SK-N-SH (cell line): ENCODE data around the gene JAKMIP1. TPM values are rescaled to one million over a fixed set of nuclear protein-coding genes. Genes with fewer than 3 reads are reported as not detected.

Source experiments
- CTCF ChIA-PET: fragments of 300-600, 350-600 bp; formaldehyde crosslinking; extraction: SDS; loops from one replicate; lab custom pipeline; 2021; lab: Yijun Ruan, JAX
- POLR2A ChIA-PET: fragments of 350-600 bp; sonication (Branson Sonifier 250); formaldehyde crosslinking; extraction: SDS; loops from one replicate; lab custom pipeline; 2020; ENCODE audit warnings: antibody characterized with exemption, inconsistent platforms; lab: Yijun Ruan, JAX
- DNase-seq: peaks from one replicate; pipeline ENCODE4 v3.0.0; 2012
- H2AFZ ChIP-seq: fragments of 200-600 bp; sonication (generic); 2 replicates; pipeline ENCODE4 v1.8.1; 2016; ENCODE audit warnings: antibody characterized with exemption, mild to moderate bottlenecking, low read depth
- H3F3A ChIP-seq: fragments of 200-600 bp; sonication (generic); replicated peaks from 2 replicates; pipeline ENCODE3; 2016; ENCODE audit warnings: antibody characterized with exemption, mild to moderate bottlenecking; ENCODE audit not compliant: insufficient read depth
- H3K27ac ChIP-seq, 2 experiments: fragments of 200-500 bp in 1 of 2; fragments of 200-600 bp in 1 of 2; sonication (Bioruptor generic) in 1 of 2; sonication (generic), shearing (Covaris generic) in 1 of 2; 2 replicates each; pipeline versions ENCODE4 v1.5.1 to v1.6.1; 2014 to 2016; ENCODE audit warnings: low read depth in 2 of 2, inconsistent platforms in 1 of 2, low read length in 1 of 2, mild to moderate bottlenecking in 1 of 2, mixed read lengths in 1 of 2
- H3K27me3 ChIP-seq: fragments of 200-600 bp; sonication (generic), shearing (Covaris generic); 2 replicates; pipeline ENCODE4 v1.6.1; 2016; ENCODE audit warnings: mixed run types; ENCODE audit not compliant: insufficient read depth
- H3K36me3 ChIP-seq, 2 experiments: fragments of 200-500 bp in 1 of 2; fragments of 200-600 bp in 1 of 2; sonication (Bioruptor generic) in 1 of 2; sonication (generic) in 1 of 2; replicated peaks in 1 of 2; 2 replicates each; pipeline versions ENCODE3 to v1.5.1; 2014 to 2016; ENCODE audit warnings: low read length in 1 of 2, mild to moderate bottlenecking in 1 of 2; ENCODE audit not compliant: insufficient read depth in 2 of 2, control insufficient read depth in 1 of 2
- H3K4me1 ChIP-seq, 2 experiments: fragments of 200-500 bp in 1 of 2; fragments of 200-600 bp in 1 of 2; sonication (Bioruptor generic) in 1 of 2; sonication (generic), shearing (Covaris generic) in 1 of 2; 2 replicates each; pipeline versions ENCODE4 v1.5.1 to v1.6.1; 2014 to 2016; ENCODE audit warnings: low read depth in 1 of 2, low read length in 1 of 2, mixed run types in 1 of 2; ENCODE audit not compliant: insufficient read depth in 2 of 2, control insufficient read depth in 1 of 2
- H3K4me2 ChIP-seq: fragments of 200-600 bp; sonication (generic), shearing (Covaris generic); 2 replicates; pipeline ENCODE4 v1.6.1; 2017; ENCODE audit warnings: mixed run types
- H3K4me3 ChIP-seq, 2 experiments: fragments of 200-500 bp in 1 of 2; fragments of 200-600 bp in 1 of 2; sonication (Bioruptor generic) in 1 of 2; sonication (generic), shearing (Covaris generic) in 1 of 2; 2 replicates each; pipeline versions ENCODE4 v1.5.1 to v1.8.1; 2014 to 2016; ENCODE audit warnings: low read depth in 2 of 2, inconsistent platforms in 1 of 2, low read length in 1 of 2, mild to moderate bottlenecking in 1 of 2, mixed read lengths in 1 of 2, moderate library complexity in 1 of 2
- H3K79me2 ChIP-seq: fragments of 200-600 bp; sonication (generic); 2 replicates; pipeline ENCODE4 v1.8.1; 2017; ENCODE audit warnings: mild to moderate bottlenecking; ENCODE audit not compliant: insufficient read depth
- H3K9ac ChIP-seq: fragments of 200-600 bp; sonication (generic); 2 replicates; pipeline ENCODE4 v1.6.1; 2017; ENCODE audit warnings: mixed run types
- H3K9me2 ChIP-seq: fragments of 200-600 bp; sonication (generic); 2 replicates; pipeline ENCODE4 v1.6.1; 2017; ENCODE audit warnings: mixed run types
- H3K9me3 ChIP-seq: fragments of 200-600 bp; sonication (generic); 2 replicates; pipeline ENCODE4 v1.6.1; 2017; ENCODE audit warnings: mixed run types, mild to moderate bottlenecking, moderate library complexity
- H4K20me1 ChIP-seq: fragments of 200-600 bp; sonication (generic); 2 replicates; pipeline ENCODE4 v1.6.1; 2017; ENCODE audit warnings: mild to moderate bottlenecking, mixed run types; ENCODE audit not compliant: insufficient read depth
- EP300 ChIP-seq, 2 experiments: IDR thresholded peaks; 2 replicates each; pipeline versions ENCODE4 v1.4.0 to v1.6.1; 2012; ENCODE audit warnings: borderline replicate concordance in 1 of 2, low read depth in 1 of 2, low read length in 1 of 2
- EZH2phosphoT487 ChIP-seq: fragments of 200-600 bp; sonication (generic); IDR thresholded peaks from 2 replicates; pipeline ENCODE4 v1.6.1; 2017; ENCODE audit warnings: low read depth, mixed run types, mild to moderate bottlenecking, antibody characterized with exemption, moderate library complexity, borderline replicate concordance
- FOSL2 ChIP-seq: IDR thresholded peaks from 2 replicates; pipeline ENCODE4 v1.4.0; 2012; ENCODE audit warnings: low read depth, mild to moderate bottlenecking, moderate library complexity, borderline replicate concordance
- FOXM1 ChIP-seq: IDR thresholded peaks from 2 replicates; pipeline ENCODE4 v1.4.0; 2012; ENCODE audit warnings: low read depth, mild to moderate bottlenecking
- GABPA ChIP-seq: IDR thresholded peaks from 2 replicates; pipeline ENCODE4 v1.4.0; 2012; ENCODE audit warnings: low read depth, mild to moderate bottlenecking
- GATA2 ChIP-seq: sonication (generic); formaldehyde crosslinking; IDR thresholded peaks from 2 replicates; pipeline ENCODE4 v1.5.0; 2020; ENCODE audit warnings: mild to moderate bottlenecking, missing genetic modification reagents
- IRF3 ChIP-seq: fragments of 150-350 bp; IDR thresholded peaks from 2 replicates; pipeline ENCODE4 v1.6.1; 2016; ENCODE audit warnings: mild to moderate bottlenecking, low read depth, low read length
- MAX ChIP-seq: IDR thresholded peaks from 2 replicates; pipeline ENCODE4 v1.4.0; 2012; ENCODE audit warnings: low read depth
- MEF2A ChIP-seq: IDR thresholded peaks from 2 replicates; pipeline ENCODE4 v1.4.0; 2012; ENCODE audit warnings: low read depth, borderline replicate concordance
- NFIC ChIP-seq: IDR thresholded peaks from 2 replicates; pipeline ENCODE4 v1.4.0; 2012; ENCODE audit warnings: borderline replicate concordance
- NRF1 ChIP-seq: IDR thresholded peaks from 2 replicates; pipeline ENCODE4 v1.6.1; 2012; ENCODE audit warnings: low read depth, mild to moderate bottlenecking, low read length
- PBX3 ChIP-seq: IDR thresholded peaks from 2 replicates; pipeline ENCODE4; 2012
- SIN3A ChIP-seq: IDR thresholded peaks from 2 replicates; pipeline ENCODE4 v1.6.1; 2012; ENCODE audit warnings: low read depth, mild to moderate bottlenecking, low read length, moderate library complexity, borderline replicate concordance
- SMC3 ChIP-seq: IDR thresholded peaks from 2 replicates; pipeline ENCODE4 v1.6.1; 2012; ENCODE audit warnings: low read depth, low read length, improper control_type of control experiment
- TAF1 ChIP-seq: IDR thresholded peaks from 2 replicates; pipeline ENCODE4 v1.6.1; 2012; ENCODE audit warnings: low read depth, mild to moderate bottlenecking, low read length, moderate library complexity, borderline replicate concordance
- YY1 ChIP-seq: IDR thresholded peaks from 2 replicates; pipeline ENCODE4 v1.4.0; 2012; ENCODE audit warnings: low read depth, mild to moderate bottlenecking
- ZBTB33 ChIP-seq: IDR thresholded peaks from 2 replicates; pipeline ENCODE4 v1.4.0; 2012; ENCODE audit warnings: low read depth, borderline replicate concordance
- WGBS: methylation state at CpG from one replicate; pipeline ENCODE4 v1.1.6; 2017; ENCODE audit warnings: low lambda C conversion rate; 5-methylcytosine and 5-hydroxymethylcytosine counted together
- polyA plus RNA-seq, 3 experiments: library from polyadenylated mRNA; depleted of rRNA; stranded (reverse); fragments of >200 nt; gene quantifications; 2 replicates each; pipeline ENCODE4 v1.2.3, GENCODE V29; 2012

The JAKMIP1 gene
- polyA plus RNA-seq, 1 of the 3 experiments (the other 2 are of a cell fraction), result 0.54 TPM

- Histone ChIP-seq H4K20me1 (no peaks in the 10 kb centered on the region), H3K27me3 (no peaks in the 10 kb centered on the region), H3K4me2 (no peak overlapping the region), H3K4me3 (no peak overlapping the region), H3F3A (no peaks in the 10 kb centered on the region), H3K36me3 (no peaks in the 10 kb centered on the region), H3K27ac (no peak overlapping the region), H2AFZ (no peak overlapping the region), H3K4me1 (peaks cover 0 to 61% of the 10 kb centered on the region in 2 experiments; a peak in 2 of 4 replicates), H3K9ac (no peak overlapping the region), H3K9me2 (no peaks in the 10 kb centered on the region), H3K9me3 (no peaks in the 10 kb centered on the region), H3K79me2 (no peaks in the 10 kb centered on the region)
- ChIA-PET POLR2A (no interaction called here), CTCF (interaction anchor here (1.2 to 1.6 kb wide), 2 partner anchors 81 to 135 kb away, joined by 3 read pairs; no protein-coding TSS in a partner anchor)
- 41% methylated on average over 7 of the region's 7 CpGs for WGBS
- DNase-seq, result no peak
- TF ChIP-seq PBX3, result no peak
- no peak for TF ChIP-seq MAX
- TF ChIP-seq MEF2A, result no peak
- no peak for TF ChIP-seq TAF1
- TF ChIP-seq EP300 (IDR thresholded peaks at IDR 0.05; ENCODE audit: borderline replicate concordance in 1 of 2, low read depth in 1 of 2, low read length in 1 of 2), result no peak
- TF ChIP-seq ZBTB33, result no peak
- no peak for TF ChIP-seq FOXM1
- no peak for TF ChIP-seq NFIC
- TF ChIP-seq FOSL2, result no peak
These were observed 85.7 kb downstream of the JAKMIP1 start for GRCh38 chr4:6114601-6115000.

GRCh38 chr4:6114181-6114580 lies 86.2 kb downstream of the JAKMIP1 start:
- no peak for TF ChIP-seq FOXM1
- no peak for TF ChIP-seq YY1
- TF ChIP-seq PBX3, result no peak
- no peak for TF ChIP-seq EZH2phosphoT487
- TF ChIP-seq GABPA, result no peak
- no peak for TF ChIP-seq GATA2 (CRISPR knock-in tag)
- no peak for TF ChIP-seq IRF3
- no peak for TF ChIP-seq ZBTB33
- no peak for TF ChIP-seq NRF1
- TF ChIP-seq FOSL2, result no peak
- TF ChIP-seq SIN3A, result no peak
- TF ChIP-seq SMC3, result no peak
- Histone ChIP-seq H3K27ac (no peak overlapping the region), H3K27me3 (no peaks in the 10 kb centered on the region), H4K20me1 (no peaks in the 10 kb centered on the region), H3F3A (no peaks in the 10 kb centered on the region), H3K9me3 (no peaks in the 10 kb centered on the region), H3K36me3 (no peaks in the 10 kb centered on the region), H3K4me1 (peaks cover 0 to 65% of the 10 kb centered on the region in 2 experiments; a peak in 2 of 4 replicates), H3K9ac (no peak overlapping the region), H3K79me2 (no peaks in the 10 kb centered on the region), H3K4me2 (no peak overlapping the region), H2AFZ (no peak overlapping the region), H3K4me3 (no peak overlapping the region), H3K9me2 (no peaks in the 10 kb centered on the region)
- CTCF ChIA-PET, result interaction anchor here (1.2 to 1.6 kb wide), 2 partner anchors 81 to 135 kb away, joined by 3 read pairs; no protein-coding TSS in a partner anchor
- POLR2A ChIA-PET, result no interaction called here
- WGBS, result 67% methylated on average over 1 of the region's 3 CpGs
- no peak for DNase-seq
